ENCODE data around the gene KCNS3. TPM values are rescaled to one million over a fixed set of nuclear protein-coding genes. Genes with fewer than 3 reads are reported as not detected.

KCNS3 gene
- total RNA-seq, 1 experiment from 2014 or later: 1.7 TPM

DNA sequence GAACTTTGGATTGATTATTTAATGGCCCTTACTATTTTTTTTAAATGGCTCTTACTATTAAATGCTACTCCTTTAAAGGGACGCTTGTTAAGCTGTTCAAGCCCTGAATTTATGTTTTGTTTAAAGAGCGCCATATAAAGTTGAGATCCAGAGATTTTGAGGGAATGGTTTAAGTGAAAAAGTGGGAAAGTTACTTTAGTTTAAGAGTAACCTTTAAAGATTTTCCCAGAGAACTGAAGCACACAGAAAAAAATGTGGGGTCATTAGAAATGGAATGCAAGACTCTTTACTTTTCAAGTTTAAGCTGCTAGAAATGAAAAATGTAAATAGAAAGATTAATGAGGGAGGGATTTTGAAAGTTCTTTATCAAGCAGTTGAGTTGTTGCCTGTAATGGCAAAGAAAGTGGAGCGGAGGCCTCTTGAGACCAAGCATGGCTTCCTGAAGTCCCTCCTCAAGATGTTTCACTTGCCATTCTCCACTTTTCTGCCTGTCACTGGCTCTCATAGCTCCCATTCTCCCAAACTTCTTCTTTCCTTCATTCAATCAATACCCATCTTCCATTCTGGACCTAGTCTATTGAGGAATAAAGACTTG is 93.2 kb downstream of the KCNS3 start:
- H3K27ac ChIP-seq (ENCODE audit: low read length): no peak overlapping the region
- in situ Hi-C loops (cut with HindIII; ENCODE audit: low pct_unique_long_range_greater_than_20kb, low sequenced_read_pairs): no loop called here
- CTCF ChIA-PET: no interaction called here
- H3K4me3 ChIP-seq (ENCODE audit: low read depth in 2 of 2, low read length in 2 of 2): no peak overlapping the region
- no peak for ATAC-seq
- no TSS peak for BruUV-seq (replicated peaks)
- H3K36me3 ChIP-seq (ENCODE audit: control insufficient read depth, insufficient read depth, low read length): no peaks in the 10 kb centered on the region
- intact Hi-C loops (cut with micrococcal nuclease; ENCODE audit: unreplicated experiment): no loop called here
- H3K4me1 ChIP-seq (ENCODE audit: control insufficient read depth, insufficient read depth, low read length): no peaks in the 10 kb centered on the region
- POLR2A ChIA-PET: no interaction called here
- no peak for DNase-seq (ENCODE audit: low read depth, low spot score)
- H3K27me3 ChIP-seq (ENCODE audit: control insufficient read depth, insufficient read depth, low read length): no peaks in the 10 kb centered on the region
- no peaks in the 10 kb centered on the region for H3K9me3 ChIP-seq (ENCODE audit: control insufficient read depth, insufficient read depth, low read depth, low read length)
- TF ChIP-seq, protein P1, sequence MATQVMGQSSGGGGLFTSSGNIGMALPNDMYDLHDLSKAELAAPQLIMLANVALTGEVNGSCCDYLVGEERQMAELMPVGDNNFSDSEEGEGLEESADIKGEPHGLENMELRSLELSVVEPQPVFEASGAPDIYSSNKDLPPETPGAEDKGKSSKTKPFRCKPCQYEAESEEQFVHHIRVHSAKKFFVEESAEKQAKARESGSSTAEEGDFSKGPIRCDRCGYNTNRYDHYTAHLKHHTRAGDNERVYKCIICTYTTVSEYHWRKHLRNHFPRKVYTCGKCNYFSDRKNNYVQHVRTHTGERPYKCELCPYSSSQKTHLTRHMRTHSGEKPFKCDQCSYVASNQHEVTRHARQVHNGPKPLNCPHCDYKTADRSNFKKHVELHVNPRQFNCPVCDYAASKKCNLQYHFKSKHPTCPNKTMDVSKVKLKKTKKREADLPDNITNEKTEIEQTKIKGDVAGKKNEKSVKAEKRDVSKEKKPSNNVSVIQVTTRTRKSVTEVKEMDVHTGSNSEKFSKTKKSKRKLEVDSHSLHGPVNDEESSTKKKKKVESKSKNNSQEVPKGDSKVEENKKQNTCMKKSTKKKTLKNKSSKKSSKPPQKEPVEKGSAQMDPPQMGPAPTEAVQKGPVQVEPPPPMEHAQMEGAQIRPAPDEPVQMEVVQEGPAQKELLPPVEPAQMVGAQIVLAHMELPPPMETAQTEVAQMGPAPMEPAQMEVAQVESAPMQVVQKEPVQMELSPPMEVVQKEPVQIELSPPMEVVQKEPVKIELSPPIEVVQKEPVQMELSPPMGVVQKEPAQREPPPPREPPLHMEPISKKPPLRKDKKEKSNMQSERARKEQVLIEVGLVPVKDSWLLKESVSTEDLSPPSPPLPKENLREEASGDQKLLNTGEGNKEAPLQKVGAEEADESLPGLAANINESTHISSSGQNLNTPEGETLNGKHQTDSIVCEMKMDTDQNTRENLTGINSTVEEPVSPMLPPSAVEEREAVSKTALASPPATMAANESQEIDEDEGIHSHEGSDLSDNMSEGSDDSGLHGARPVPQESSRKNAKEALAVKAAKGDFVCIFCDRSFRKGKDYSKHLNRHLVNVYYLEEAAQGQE (IDR thresholded peaks at IDR 0.05; ENCODE audit: insufficient read depth in 1 of 2, low read depth in 2 of 2, low read length in 1 of 2): no peak
- TF ChIP-seq, protein P2, sequence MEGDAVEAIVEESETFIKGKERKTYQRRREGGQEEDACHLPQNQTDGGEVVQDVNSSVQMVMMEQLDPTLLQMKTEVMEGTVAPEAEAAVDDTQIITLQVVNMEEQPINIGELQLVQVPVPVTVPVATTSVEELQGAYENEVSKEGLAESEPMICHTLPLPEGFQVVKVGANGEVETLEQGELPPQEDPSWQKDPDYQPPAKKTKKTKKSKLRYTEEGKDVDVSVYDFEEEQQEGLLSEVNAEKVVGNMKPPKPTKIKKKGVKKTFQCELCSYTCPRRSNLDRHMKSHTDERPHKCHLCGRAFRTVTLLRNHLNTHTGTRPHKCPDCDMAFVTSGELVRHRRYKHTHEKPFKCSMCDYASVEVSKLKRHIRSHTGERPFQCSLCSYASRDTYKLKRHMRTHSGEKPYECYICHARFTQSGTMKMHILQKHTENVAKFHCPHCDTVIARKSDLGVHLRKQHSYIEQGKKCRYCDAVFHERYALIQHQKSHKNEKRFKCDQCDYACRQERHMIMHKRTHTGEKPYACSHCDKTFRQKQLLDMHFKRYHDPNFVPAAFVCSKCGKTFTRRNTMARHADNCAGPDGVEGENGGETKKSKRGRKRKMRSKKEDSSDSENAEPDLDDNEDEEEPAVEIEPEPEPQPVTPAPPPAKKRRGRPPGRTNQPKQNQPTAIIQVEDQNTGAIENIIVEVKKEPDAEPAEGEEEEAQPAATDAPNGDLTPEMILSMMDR (IDR thresholded peaks at IDR 0.05): no peak
- TF ChIP-seq TCF7L2 (IDR thresholded peaks at IDR 0.05; ENCODE audit: low read depth, low read length) (no peak), SIN3A (IDR thresholded peaks at IDR 0.05; ENCODE audit: borderline replicate concordance, insufficient read depth, low read depth, low read length) (no peak), POLR2AphosphoS5 (IDR thresholded peaks at IDR 0.05; ENCODE audit: low read depth, low read length) (no peak)

DNA sequence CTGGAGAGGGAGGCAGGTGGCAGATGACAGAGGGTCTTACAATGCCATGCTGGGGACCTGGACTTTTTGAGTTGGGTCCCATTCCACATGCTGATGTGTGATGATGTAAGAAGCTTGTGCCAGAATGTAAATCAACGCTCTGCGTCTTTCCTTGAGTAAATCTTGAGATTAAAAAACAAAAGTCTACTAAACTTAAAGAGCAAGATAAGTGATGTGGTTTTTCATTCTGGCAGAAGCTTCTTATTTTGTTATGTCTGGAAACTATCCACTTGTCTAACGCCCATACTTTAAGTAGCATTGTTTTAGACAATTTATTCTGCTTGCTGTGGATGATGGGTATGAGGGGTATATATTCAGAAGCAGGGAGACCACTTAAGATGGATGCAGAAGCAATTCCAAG is 94.5 kb downstream of the KCNS3 start:
- no peaks in the 10 kb centered on the region for H3K9me3 ChIP-seq (ENCODE audit: control insufficient read depth, insufficient read depth, low read depth, low read length)
- no peak for DNase-seq (ENCODE audit: low read depth, low spot score)
- in situ Hi-C loops (cut with HindIII; ENCODE audit: low pct_unique_long_range_greater_than_20kb, low sequenced_read_pairs) (no loop called here), intact Hi-C loops (cut with micrococcal nuclease; ENCODE audit: unreplicated experiment) (no loop called here)
- H3K27ac ChIP-seq (ENCODE audit: low read length): no peak overlapping the region
- no peak for ATAC-seq
- ChIA-PET POLR2A (no interaction called here), CTCF (no interaction called here)
- H3K4me3 ChIP-seq (ENCODE audit: low read depth in 2 of 2, low read length in 2 of 2): no peak overlapping the region
- H3K4me1 ChIP-seq (ENCODE audit: control insufficient read depth, insufficient read depth, low read length): no peaks in the 10 kb centered on the region
- TF ChIP-seq, protein P1 (IDR thresholded peaks at IDR 0.05; ENCODE audit: insufficient read depth in 1 of 2, low read depth in 2 of 2, low read length in 1 of 2): no peak
- TF ChIP-seq TCF7L2 (IDR thresholded peaks at IDR 0.05; ENCODE audit: low read depth, low read length): no peak
- TF ChIP-seq SIN3A (IDR thresholded peaks at IDR 0.05; ENCODE audit: borderline replicate concordance, insufficient read depth, low read depth, low read length): no peak
- TF ChIP-seq, protein P2 (IDR thresholded peaks at IDR 0.05): no peak
- no peak for TF ChIP-seq POLR2AphosphoS5 (IDR thresholded peaks at IDR 0.05; ENCODE audit: low read depth, low read length)
- BruUV-seq (replicated peaks): no TSS peak
- no peaks in the 10 kb centered on the region for H3K27me3 ChIP-seq (ENCODE audit: control insufficient read depth, insufficient read depth, low read length)
- no peaks in the 10 kb centered on the region for H3K36me3 ChIP-seq (ENCODE audit: control insufficient read depth, insufficient read depth, low read length)

Data from Panc1 (cell line).